GM12873 (cell line): ENCODE data around the gene MAIP1.

ENCODE experiments used
- CTCF ChIP-seq: IDR thresholded peaks from 2 replicates; pipeline ENCODE4 v1.5.1; 2012; ENCODE audit warnings: low read depth, mild to moderate bottlenecking, moderate library complexity, low read length, control low read depth; ENCODE audit not compliant: insufficient read depth; ENCODE audit errors: missing control alignments

Gene MAIP1

GRCh38 chr2:199916980-199917379, 38.4 kb upstream of the MAIP1 start:
- TF ChIP-seq CTCF: no peak

GRCh38 chr2:199922856-199923255, 32.5 kb upstream of the MAIP1 start:
- TF ChIP-seq CTCF: no peak

GRCh38 chr2:199923924-199924323, 31.5 kb upstream of the MAIP1 start:
- TF ChIP-seq CTCF: no peak

GRCh38 chr2:199926806-199927205, 28.6 kb upstream of the MAIP1 start:
- no peak for TF ChIP-seq CTCF

- no peak for TF ChIP-seq CTCF
Observed at GRCh38 chr2:199928226-199928625, 27.2 kb upstream of the MAIP1 start.

- no peak for TF ChIP-seq CTCF
Observed at GRCh38 chr2:199928626-199929025, 26.8 kb upstream of the MAIP1 start.

- no peak for TF ChIP-seq CTCF
Observed at GRCh38 chr2:199929262-199929661, 26.1 kb upstream of the MAIP1 start.
